GM12891 (cell line): ENCODE data around the gene ZBTB20.

Source experiments
- DNase-seq: peaks from one replicate; pipeline ENCODE4 v3.0.0; 2011; ENCODE audit warnings: low spot score; ENCODE audit not compliant: insufficient read length
- FAIRE-seq: peaks from 2 replicates; lab custom pipeline; 2011; peaks lifted over from hg19 to GRCh38; lab: Jason Lieb, UNC
- PAX5 ChIP-seq: IDR thresholded peaks from 2 replicates; pipeline ENCODE4 v1.6.1; 2011; ENCODE audit warnings: low read length, moderate library complexity, mild to moderate bottlenecking; ENCODE audit not compliant: insufficient read depth, severe bottlenecking
- POLR2A ChIP-seq: IDR thresholded peaks from 2 replicates; pipeline ENCODE4 v1.6.1; 2011; ENCODE audit warnings: low read depth, low read length, control low read depth
- POLR2AphosphoS5 ChIP-seq: IDR thresholded peaks from 2 replicates; pipeline ENCODE4 v1.6.1; 2011; ENCODE audit warnings: low read depth, low read length, control low read depth
- POU2F2 ChIP-seq: IDR thresholded peaks from 2 replicates; pipeline ENCODE4 v1.6.1; 2011; ENCODE audit warnings: low read depth, mild to moderate bottlenecking, control low read depth, low read length, moderate library complexity
- SPI1 ChIP-seq: IDR thresholded peaks from 2 replicates; pipeline ENCODE4 v1.6.1; 2011; ENCODE audit warnings: low read depth, low read length, control low read depth
- TAF1 ChIP-seq: IDR thresholded peaks from 2 replicates; pipeline ENCODE4 v1.6.1; 2011; ENCODE audit warnings: low read depth, low read length, control low read depth

ZBTB20 gene

GRCh38 chr3:114351822-114352145 is 795.3 kb downstream of the ZBTB20 start:
- no peak for DNase-seq
- no peak for FAIRE-seq
- TF ChIP-seq TAF1 (no peak), SPI1 (no peak), POLR2AphosphoS5 (no peak), POU2F2 (no peak), POLR2A (no peak), PAX5 (no peak)

GRCh38 chr3:114351123-114351821 is 795.8 kb downstream of the ZBTB20 start:
- no peak for DNase-seq
- peak; percentile 31 for FAIRE-seq
- TF ChIP-seq POLR2A (no peak), TAF1 (no peak), POLR2AphosphoS5 (no peak), POU2F2 (no peak), SPI1 (no peak), PAX5 (no peak)

GRCh38 chr3:114350690-114351089 is 796.4 kb downstream of the ZBTB20 start:
- TF ChIP-seq POLR2AphosphoS5 (no peak), PAX5 (no peak), POLR2A (no peak), SPI1 (no peak), TAF1 (no peak), POU2F2 (no peak)
- no peak for DNase-seq
- FAIRE-seq = no peak

GRCh38 chr3:114350271-114350670 is 796.8 kb downstream of the ZBTB20 start:
- FAIRE-seq (no peak), DNase-seq (no peak)
- no peak for TF ChIP-seq POLR2AphosphoS5

GRCh38 chr3:114344492-114344891 is 802.6 kb downstream of the ZBTB20 start:
- FAIRE-seq = peak; percentile 73
- DNase-seq = no peak
- TF ChIP-seq PAX5 (no peak), SPI1 (no peak), POLR2A (no peak), POU2F2 (no peak), POLR2AphosphoS5 (no peak), TAF1 (no peak)

- FAIRE-seq = no peak
- TF ChIP-seq TAF1 (no peak), POLR2A (no peak), PAX5 (no peak), POLR2AphosphoS5 (no peak), POU2F2 (no peak), SPI1 (no peak)
- no peak for DNase-seq
Observed at GRCh38 chr3:114338651-114339357, 808.3 kb downstream of the ZBTB20 start.

- no peak for FAIRE-seq
- no peak for DNase-seq
- no peak for TF ChIP-seq POU2F2
- TF ChIP-seq POLR2AphosphoS5 = no peak
- TF ChIP-seq PAX5 = no peak
- no peak for TF ChIP-seq POLR2A
- TF ChIP-seq SPI1 = no peak
- TF ChIP-seq TAF1 = no peak
Observed at GRCh38 chr3:114336857-114337256, 810.2 kb downstream of the ZBTB20 start.

- DNase-seq (no peak), FAIRE-seq (no peak)
- TF ChIP-seq POLR2AphosphoS5 (no peak), POLR2A (no peak), PAX5 (no peak), TAF1 (no peak), POU2F2 (no peak), SPI1 (no peak)
Observed at GRCh38 chr3:114336122-114336697, 810.9 kb downstream of the ZBTB20 start.

GRCh38 chr3:114333923-114334240 is 813.2 kb downstream of the ZBTB20 start:
- FAIRE-seq = no peak
- TF ChIP-seq TAF1 = no peak
- no peak for TF ChIP-seq POLR2AphosphoS5
- TF ChIP-seq POLR2A = no peak
- no peak for TF ChIP-seq PAX5
- TF ChIP-seq SPI1 = no peak
- TF ChIP-seq POU2F2 = no peak
- DNase-seq = no peak
